CD4-positive, alpha-beta T cell treated with Interleukin-17A for 1 hour (primary cell): Measurements from ENCODE around the gene DMWD.
A peak's percentile ranks its signal among the peaks of the same experiment; 100 is the strongest.

Source experiments
- DNase-seq: peaks from one replicate; pipeline ENCODE4 v3.0.0-alpha.2; 2020

Gene DMWD

DNA sequence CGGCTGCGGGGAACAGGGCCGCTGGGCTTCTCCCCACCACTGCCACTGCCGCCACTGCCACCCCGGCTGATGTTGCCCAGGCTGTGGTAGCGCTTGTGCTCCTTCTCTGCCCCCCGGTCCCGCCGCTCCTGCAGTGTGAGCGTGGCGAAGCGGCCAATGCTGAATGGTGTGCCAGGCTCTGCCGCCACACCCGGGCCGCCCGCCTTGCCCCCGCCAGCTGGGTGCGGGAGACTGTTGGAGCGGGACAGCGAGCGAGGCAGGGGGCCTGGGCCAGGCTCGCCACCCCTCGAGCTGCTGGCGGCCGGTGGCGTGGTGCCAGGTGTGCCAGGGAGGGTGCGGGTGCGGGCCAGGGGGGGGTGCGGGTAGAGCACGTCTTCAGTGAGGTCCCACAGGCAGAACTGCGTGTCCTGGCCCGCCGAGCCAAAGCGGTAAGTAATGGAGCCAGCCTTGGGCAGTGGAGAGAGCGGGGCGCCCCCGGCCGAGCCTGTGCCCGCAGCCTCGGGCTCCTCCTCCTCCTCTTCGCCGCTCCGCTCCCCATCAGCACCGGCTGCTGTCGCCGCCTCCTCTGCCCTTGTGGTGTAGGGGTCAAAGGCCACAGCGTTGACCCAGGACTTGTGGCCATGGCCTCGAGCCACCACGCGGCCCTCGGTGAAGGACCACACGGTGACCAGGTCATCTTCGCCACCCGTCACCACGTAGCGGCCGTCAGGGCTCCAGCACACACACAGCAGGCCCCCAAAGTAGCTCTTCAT, 6.7 kb downstream of the DMWD start:
- no peak for DNase-seq

DNA sequence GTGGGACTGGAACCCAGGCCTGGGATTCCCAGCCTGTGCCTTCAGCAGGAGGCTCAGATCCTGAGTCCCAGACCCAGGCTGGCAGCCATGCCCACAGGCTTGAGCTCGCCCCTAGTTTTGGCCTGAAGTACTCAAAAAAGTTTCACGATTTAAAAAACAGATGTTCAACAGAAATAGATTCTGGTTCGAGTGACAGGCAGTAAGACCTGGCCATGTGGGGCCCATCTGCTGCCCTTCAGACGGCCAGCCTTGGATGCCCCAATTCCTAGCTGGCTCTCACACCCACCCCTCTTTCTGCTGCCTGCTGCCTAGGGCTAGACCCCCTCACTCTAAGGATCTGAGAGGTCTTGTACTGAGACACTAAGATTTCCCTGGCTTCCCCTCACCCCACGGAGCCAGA, 7.5 kb downstream of the DMWD start:
- no peak for DNase-seq

DNA sequence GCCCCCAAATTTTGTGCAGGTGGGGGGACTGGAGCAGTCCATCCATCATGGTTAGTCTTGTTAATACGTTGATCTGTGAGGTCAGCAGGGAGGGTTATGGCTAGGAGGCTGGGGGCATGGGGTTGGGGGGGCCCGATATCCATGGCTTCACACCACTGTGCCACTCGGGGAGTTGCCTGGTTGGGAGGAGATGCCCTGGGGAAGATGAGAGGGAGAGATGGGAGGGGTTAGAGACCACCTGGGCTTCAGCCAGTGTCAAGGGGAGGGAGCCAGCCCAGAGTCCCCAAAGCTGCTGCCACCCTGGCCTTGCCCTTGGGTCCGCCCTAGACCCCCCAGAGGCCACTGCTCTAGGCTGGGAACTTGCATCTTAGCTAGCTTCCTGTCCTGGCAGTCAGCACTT, 8.5 kb downstream of the DMWD start:
- DNase-seq: no peak

DNA sequence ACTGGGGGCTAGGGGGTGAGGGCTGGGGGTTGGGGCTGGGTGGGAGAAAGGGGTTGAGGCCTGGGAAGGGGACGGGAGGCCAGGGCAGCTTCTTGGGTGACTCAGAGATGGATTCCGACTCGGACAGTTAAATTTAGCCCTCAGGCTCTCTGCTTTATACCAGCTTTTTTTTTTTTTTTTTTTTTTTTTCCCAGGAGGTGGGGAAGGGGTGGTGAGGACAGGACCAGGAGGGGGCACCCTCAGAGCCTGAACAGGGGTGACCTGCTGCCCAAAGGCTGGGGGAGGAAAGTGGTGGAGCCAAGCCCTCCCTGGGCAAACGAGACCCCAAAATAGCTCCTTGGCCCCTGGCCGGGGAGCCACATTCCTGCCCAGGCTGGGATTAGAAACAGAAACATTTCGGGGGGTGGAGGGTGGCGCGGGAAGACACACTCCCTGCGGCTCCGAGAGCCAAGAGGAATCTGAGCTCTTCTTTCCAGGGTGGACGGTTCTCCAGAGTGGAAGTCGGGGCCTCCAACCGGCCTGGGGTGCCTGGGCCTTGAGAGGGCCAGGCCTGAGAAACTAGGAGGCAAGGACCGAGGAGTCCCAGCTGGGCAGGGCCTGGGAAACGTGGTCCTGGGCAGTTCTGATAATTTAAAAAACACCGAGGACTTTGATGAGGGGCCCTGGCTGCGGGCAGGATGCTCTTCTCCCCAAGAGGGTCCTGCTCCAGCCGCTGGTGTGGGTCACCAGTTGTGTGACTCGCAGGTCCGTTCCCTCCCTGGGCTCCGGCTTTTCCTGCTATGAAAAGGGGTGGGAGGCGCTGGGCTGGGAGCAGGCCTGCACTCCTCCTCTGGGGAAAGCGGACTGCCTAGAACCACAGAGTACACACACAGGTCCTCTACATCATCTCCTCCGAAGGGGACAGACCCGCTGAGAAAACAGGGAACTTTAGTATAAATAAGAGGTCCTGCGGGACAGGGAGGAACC, 9.5 kb downstream of the DMWD start:
- DNase-seq: no peak

DNA sequence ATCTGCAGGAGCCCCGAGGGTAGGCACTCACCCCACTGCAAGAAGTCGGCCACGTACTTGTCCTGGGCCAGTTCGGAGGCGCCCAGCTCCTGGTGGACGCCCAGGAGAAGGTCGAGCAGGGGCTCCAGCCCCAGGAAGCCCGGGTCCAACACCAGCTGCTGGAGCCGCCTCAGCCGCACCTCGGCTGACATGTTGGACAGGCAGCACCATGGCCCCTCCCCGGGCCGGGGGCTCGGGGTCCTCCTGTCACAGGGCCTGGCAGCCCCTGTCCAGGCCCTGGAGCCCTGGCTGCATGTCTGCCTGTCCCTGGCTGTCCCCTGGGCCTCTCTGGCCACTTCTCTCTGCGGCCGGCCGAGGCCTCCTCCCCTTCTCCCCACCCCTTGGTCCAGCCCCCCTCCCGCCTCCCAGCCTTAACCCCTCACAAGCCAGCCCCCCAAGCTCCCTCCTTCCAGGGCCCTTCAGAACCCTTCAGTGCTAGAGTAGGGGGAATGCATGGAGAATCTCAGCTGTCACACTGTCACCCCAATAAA, 10.4 kb downstream of the DMWD start, which contains the start of gene DMPK:
Gene DMPK (minus strand): TSS at position 329 of the 530 bp plus-strand sequence. CDS start 138 bp downstream, at position 191.
- DNase-seq: no peak

DNA sequence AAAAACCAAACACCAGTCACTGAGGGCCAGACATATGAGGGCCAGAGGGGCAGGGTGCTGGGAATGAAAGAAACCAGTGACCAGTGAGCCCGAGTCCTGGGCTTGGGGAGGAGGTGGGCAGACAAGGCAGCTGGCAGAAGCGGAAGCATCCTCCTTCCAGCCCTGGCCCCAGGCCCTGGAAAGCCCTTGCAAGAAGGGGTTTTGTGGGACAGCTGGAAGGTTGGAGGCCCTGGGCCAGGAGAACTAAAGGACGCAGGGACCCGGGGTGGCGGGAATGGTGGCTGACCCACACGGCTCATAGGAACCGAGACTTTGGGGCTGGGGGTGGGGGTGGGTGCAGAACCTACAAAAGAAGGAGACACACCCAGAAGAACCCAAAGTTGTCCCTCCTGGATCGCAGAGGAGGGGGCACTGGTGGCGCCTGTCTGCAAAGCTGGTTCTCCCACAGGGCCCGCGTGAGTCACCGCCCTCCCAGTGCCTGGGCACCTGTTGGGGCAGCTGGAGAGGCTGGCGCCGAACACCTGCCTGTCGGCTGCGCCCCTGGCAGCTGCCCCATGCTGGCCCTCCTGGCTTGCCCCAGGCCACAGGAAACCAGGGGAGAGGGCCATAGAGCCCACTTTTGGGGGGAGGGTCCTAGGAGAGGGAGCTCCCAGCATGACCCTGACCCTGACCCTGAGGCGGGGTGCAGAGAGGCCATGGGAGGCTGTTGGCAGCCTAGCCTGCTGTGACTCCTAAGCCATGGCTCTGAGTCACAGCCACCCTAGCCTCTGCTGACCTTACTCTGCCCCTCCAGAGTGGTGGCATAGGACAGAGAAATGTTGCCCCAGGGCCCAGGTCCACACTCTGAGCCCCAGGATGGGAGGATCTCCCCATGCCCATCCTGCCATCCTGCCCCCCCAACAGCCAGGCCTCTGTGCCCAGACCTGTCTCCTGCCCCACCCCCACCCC, 11.2 kb downstream of the DMWD start:
- no peak for DNase-seq

DNA sequence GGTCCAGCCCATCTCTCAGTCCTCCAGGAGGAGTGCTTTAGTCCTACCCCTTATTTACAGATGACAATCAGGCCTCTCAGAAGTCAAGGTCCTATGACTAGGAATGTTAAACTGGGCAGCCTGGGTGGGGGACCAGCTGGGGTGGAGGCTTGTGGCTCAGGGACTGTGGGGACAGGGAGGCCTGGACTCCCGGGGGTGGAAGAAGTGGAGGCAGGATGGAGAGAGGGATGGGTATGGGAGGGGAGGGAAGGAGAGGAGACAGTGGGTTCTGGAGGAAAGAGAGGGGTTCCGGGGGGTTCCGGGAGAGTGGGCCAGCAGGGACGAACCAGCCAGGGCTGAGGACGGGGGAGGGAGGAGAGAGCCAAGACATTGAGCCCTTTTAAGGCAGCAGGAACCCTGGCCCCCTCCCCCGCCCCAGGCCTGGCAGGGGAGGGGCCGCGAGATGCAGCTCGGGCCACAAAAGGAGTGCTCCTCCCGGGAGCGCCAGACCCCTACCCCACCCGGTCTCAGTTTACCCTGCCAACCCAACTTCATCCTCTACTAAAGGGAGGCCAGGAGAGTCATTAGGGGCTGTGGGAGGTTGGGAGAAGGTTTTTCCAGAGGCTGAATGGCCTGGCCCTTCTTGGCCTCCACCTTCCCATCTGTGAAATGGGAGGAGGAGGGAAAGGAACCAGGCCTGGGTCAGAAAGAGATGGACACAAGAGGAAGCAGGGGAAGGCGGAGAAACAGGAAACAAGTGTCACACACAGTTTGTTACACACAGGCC, 12.0 kb downstream of the DMWD start:
- DNase-seq: no peak

DNA sequence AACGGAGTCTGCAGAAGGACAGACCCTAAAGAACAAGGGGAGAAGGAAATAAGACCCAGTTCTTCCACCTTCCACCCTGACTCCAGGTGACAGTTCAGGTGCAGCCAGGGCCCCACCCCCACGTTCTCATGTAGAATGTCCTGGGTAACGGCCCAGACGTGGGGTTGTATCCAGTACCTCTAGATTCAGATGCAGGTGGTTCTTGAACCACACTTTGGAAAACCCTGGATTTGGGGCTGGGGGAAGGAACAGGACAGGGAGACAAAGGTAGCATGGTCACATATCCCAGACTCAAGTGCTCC, 12.5 kb downstream of the DMWD start:
- no peak for DNase-seq

DNA sequence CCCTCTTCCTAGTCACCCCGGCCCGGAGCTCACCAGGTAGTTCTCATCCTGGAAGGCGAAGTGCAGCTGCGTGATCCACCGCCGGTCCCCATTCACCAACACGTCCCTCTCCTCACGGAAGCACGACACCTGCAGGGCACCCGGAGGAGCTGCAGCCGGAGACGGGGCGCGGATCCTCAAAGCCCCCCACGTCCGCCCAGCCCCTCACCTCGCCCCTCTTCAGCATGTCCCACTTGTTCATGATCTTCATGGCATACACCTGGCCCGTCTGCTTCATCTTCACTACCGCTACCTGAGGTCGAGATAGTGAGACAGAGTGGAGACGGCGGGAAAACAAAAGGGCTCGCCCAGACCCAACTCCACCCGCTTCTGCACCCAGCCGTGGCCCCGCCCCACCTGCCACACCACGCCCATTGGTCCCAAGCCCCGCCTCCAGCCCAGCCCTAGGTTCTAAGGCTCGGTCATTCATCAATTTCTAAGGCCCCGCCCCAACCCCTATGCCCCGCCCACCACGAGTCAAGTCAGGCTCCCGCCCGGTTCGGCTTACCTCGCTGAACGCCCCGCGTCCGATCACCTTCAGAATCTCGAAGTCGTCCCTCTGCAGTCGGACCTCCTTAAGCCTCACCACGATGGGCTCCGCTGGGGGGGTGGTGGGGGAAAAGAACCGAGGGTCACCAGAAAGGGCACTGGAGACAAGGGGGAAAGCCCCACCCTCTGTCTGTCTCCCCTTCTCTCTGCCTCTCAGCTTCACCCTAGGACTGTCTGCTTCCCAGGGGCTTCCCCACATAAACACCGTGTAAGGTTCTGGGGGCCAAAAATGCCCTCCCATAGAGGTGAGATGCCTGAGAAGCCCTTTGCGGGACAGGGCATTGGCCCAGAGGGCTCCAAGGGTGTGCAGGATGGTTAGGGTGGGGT, 13.2 kb downstream of the DMWD start:
- DNase-seq: peak; percentile 90

DNA sequence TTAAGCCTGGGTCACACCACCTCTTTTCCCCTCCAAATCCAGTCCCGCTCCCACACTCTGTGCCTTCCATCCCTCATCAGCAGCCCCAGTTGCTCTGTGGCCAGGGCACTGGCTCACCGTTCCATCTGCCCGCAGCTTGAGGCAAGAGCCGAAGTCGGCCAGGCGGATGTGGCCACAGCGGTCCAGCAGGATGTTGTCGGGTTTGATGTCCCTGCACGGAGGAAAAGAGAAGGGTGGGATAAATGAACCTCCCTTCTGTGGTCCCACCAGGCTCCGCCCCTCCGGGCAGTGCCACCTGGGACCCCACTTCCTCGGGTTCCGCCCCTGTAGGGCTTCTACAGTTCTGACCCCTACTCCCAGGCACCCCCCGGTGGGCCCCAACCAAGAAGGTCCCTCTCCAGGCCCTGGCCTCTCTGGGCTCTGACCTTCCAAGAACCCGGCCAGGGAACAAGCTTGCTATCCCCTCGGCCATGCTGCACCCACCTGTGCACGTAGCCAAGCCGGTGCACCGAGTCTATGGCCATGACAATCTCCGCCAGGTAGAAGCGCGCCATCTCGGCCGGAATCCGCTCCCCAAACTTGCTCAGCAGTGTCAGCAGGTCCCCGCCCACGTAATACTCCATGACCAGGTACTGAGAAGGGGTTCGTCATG, 14.5 kb downstream of the DMWD start:
- no peak for DNase-seq

DNA sequence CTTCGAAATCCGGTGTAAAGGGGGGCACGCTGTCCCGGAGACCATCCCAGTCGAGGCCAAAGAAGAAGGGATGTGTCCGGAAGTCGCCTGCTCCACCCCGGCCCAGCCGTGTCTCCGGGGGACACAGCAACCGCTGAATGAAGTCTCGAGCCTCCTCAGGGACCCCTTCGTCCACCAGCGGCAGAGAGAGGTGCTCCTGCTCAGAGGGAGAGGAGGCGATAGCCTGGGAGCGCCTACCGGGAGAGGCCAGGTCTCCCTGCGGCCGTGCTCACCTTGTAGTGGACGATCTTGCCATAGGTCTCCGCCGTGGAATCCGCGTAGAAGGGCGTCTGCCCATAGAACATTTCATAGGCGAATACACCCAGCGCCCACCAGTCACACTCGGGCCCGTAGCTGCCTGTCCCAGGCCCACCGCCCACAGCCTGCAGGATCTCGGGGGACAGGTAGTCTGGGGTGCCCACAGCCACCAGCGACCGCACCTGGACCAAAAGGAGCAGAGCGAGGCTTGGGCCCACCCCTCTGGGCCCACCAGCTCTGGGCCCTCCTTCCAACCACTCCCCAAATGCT, 15.2 kb downstream of the DMWD start:
- DNase-seq: no peak

DNA sequence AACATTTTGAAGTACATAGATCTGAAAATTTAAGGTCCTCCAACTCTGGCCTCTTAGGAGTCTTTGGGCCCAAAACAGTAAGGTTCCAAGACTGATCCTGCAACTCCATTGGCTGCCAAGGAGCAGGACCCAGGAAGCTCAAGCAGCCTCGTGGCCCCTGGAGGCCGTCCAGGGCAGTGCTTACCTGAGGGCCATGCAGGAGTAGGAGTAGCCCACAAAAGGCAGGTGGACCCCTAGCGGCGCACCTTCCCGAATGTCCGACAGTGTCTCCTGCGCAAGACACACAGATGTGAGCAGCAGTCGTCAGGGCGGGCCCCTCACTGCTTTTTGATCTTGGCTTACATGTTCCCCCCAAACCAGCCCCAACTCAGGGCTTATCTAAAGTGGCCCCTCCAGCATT, 17.9 kb downstream of the DMWD start:
- no peak for DNase-seq

DNA sequence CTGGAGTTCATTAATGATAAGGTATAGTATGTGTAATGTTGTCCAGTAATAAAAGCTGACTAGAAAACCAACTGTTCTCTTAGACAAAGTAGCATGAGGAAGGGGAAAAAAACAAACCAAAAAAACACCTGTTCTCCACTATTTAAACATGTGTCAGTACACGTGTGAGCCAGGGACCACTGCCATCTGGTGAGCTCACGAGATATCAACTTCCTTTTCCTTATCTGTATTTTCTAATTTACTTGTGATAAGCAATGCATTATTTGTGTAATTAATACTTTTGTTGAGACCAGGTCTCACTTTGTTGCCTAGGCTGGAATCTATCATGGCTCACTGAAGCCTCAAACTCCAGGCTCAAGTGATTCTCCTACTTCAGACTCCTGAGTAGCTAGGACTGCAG, 19.3 kb downstream of the DMWD start:
- no peak for DNase-seq

DNA sequence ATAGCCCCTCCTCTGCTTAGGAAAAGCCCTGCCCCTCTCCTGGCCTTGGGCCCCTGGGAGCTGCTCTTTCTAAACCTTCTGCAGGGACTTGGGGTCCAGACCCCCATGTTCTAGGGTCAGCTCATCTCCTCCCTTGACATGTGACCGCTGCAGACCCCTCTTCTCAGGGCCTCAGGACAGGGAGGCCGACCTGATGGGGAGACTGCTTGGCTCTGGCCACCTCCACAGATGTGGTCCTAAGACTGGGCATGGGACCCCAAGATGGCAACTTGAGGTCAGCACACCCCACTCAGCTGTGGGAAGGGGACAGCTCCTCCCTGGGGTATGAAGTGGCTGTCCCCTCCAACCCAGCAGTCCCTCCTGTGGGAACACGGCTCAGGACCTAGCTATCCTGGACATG, 19.7 kb downstream of the DMWD start:
- no peak for DNase-seq

DNA sequence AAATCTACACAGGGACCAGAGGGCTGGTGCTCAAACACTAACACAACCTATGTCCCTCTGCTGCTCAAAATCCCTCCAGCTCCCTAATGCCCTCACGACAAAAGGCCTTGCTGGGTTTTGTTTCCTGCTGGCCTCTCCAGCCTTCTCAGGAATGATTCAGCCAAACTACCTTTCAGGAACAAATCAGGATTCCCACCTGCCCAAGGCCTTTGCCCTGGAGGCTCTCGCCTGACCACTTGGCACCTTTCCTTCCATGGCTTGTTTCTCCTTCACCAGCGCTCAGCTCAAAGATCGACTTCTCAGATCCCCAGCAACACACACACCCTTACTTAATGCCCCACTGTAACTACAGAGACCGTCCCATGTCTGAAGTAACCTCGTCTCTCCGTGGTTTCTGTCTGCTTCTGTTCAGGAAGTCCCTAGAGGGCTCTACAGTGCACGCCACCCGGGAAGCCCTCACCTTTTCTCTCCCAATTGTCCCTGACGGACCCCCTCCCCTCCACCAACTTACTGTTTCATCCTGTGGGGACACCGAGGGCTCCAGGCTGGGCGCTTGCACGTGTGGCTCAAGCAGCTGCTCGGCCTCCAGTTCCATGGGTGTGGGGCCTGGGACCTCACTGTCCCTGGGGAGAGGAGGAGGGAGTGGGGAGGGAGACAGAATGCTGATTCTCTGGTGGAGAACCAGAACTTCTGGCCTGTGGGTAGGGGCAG, 20.4 kb downstream of the DMWD start:
- DNase-seq: no peak

DNA sequence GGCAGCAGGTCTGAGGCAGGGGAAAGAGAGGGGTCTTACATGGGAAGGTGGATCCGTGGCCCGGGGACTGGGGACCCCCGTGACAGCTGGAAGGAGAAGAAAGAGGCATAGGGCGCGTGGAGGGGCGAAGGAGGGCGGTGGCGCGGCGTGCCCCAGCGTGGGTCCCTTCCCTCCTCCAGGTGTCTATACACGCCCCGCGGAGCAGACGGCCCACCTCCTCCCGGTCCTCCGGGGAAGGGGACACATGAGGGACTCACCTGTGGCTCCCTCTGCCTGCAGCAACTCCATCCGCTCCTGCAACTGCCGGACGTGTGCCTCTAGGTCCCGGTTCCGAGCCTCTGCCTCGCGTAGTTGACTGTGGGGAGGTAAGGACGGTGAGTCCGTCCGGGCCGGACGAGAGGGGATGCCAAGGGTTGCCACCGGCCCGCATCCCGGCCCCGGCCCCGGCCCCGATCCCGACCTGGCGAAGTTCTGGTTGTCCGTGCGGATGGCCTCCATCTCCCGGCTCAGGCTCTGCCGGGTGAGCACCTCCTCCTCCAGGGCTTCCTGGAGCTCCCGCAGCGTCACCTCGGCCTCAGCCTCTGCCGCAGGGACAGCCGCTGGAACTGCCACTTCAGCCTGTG, 21.2 kb downstream of the DMWD start:
- no peak for DNase-seq

DNA sequence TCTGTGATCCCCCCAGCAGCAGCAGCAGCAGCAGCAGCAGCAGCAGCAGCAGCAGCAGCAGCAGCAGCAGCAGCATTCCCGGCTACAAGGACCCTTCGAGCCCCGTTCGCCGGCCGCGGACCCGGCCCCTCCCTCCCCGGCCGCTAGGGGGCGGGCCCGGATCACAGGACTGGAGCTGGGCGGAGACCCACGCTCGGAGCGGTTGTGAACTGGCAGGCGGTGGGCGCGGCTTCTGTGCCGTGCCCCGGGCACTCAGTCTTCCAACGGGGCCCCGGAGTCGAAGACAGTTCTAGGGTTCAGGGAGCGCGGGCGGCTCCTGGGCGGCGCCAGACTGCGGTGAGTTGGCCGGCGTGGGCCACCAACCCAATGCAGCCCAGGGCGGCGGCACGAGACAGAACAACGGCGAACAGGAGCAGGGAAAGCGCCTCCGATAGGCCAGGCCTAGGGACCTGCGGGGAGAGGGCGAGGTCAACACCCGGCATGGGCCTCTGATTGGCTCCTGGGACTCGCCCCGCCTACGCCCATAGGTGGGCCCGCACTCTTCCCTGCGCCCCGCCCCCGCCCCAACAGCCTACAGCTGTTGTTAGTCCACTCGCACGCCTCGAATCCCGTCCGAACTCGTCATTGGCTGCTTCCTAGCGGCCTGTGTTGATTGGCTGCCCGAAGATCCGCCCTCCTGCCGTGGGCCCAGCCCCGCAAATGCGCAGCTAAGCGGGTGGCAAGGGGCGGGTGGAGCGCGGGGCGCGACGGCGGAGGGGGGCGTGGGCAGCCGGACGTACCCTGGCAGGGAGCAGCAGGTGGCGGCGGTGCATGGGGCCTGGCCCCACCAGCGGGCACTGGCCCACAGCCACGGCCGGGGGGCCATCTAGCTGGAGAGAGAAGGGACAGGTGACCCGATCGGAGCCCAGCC, 22.2 kb downstream of the DMWD start:
- DNase-seq: peak; percentile 91

DNA sequence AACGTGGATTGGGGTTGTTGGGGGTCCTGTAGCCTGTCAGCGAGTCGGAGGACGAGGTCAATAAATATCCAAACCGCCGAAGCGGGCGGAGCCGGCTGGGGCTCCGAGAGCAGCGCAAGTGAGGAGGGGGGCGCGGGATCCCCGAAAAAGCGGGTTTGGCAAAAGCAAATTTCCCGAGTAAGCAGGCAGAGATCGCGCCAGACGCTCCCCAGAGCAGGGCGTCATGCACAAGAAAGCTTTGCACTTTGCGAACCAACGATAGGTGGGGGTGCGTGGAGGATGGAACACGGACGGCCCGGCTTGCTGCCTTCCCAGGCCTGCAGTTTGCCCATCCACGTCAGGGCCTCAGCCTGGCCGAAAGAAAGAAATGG, 22.8 kb downstream of the DMWD start:
- no peak for DNase-seq
